ENCODE measurements around the gene TSHR.
"Not testable (repeated sequence)": the region's sequence is repeated elsewhere in the genome, so short reads cannot be mapped to it uniquely, and the experiment has no call there.

Gene TSHR

GRCh38 chr14:80953211-80953610, 2.2 kb upstream of the TSHR start:
- DNase-seq = not testable (repeated sequence)

- DNase-seq = peak; percentile 88
These were observed 628 bp upstream of the TSHR start for GRCh38 chr14:80954687-80955299.

- no peak for DNase-seq
These were observed 681 bp downstream of the TSHR start for GRCh38 chr14:80956102-80956501.

GRCh38 chr14:80956922-80957321, 1.5 kb downstream of the TSHR start:
- no peak for DNase-seq

GRCh38 chr14:80957613-80958012, 2.2 kb downstream of the TSHR start:
- DNase-seq = no peak

GRCh38 chr14:80958226-80958625, 2.8 kb downstream of the TSHR start:
- DNase-seq = no peak

- no peak for DNase-seq
These were observed 3.5 kb downstream of the TSHR start for GRCh38 chr14:80958939-80959338.

- DNase-seq = no peak
These were observed 4.1 kb downstream of the TSHR start for GRCh38 chr14:80959496-80959895.

GRCh38 chr14:80965037-80965436, 9.6 kb downstream of the TSHR start:
- no peak for DNase-seq

- no peak for DNase-seq
These were observed 18.7 kb downstream of the TSHR start for GRCh38 chr14:80973931-80974641.

GRCh38 chr14:80974679-80975078, 19.3 kb downstream of the TSHR start:
- DNase-seq = no peak

GRCh38 chr14:80977221-80977620, 21.8 kb downstream of the TSHR start:
- DNase-seq = no peak

- DNase-seq = no peak
These were observed 23.0 kb downstream of the TSHR start for GRCh38 chr14:80978403-80978802.

GRCh38 chr14:80979951-80980350, 24.5 kb downstream of the TSHR start:
- no peak for DNase-seq

- no peak for DNase-seq
These were observed 25.7 kb downstream of the TSHR start for GRCh38 chr14:80981156-80981555.

GRCh38 chr14:80981673-80982072, 26.3 kb downstream of the TSHR start:
- DNase-seq = no peak

- DNase-seq = no peak
These were observed 27.3 kb downstream of the TSHR start for GRCh38 chr14:80982711-80983110.

GRCh38 chr14:80987235-80988032, 32.0 kb downstream of the TSHR start:
- DNase-seq = peak; percentile 81

GRCh38 chr14:80988192-80988591, 32.8 kb downstream of the TSHR start:
- DNase-seq = no peak

- no peak for DNase-seq
These were observed 33.5 kb downstream of the TSHR start for GRCh38 chr14:80988735-80989429.

- no peak for DNase-seq
These were observed 37.2 kb downstream of the TSHR start for GRCh38 chr14:80992580-80992979.

GRCh38 chr14:80996049-80996901, 40.9 kb downstream of the TSHR start:
- peak; percentile 91 for DNase-seq

Data from hematopoietic multipotent progenitor cell treated with erythropoietin and hydrocortisone succinate and interleukin-3 and kit ligand, for 4 days (in vitro differentiated cells).